ENCODE data around the gene CHRD. TPM values are rescaled to one million over a fixed set of nuclear protein-coding genes. Genes with fewer than 3 reads are reported as not detected.

The CHRD gene
- total and polyA plus RNA-seq, 9 of the 15 experiments (the other 6 are each of a cell fraction or from before 2014, with no cell fraction given) = 0.11 to 1.3 (median 0.59) TPM; not detected in 3

DNA sequence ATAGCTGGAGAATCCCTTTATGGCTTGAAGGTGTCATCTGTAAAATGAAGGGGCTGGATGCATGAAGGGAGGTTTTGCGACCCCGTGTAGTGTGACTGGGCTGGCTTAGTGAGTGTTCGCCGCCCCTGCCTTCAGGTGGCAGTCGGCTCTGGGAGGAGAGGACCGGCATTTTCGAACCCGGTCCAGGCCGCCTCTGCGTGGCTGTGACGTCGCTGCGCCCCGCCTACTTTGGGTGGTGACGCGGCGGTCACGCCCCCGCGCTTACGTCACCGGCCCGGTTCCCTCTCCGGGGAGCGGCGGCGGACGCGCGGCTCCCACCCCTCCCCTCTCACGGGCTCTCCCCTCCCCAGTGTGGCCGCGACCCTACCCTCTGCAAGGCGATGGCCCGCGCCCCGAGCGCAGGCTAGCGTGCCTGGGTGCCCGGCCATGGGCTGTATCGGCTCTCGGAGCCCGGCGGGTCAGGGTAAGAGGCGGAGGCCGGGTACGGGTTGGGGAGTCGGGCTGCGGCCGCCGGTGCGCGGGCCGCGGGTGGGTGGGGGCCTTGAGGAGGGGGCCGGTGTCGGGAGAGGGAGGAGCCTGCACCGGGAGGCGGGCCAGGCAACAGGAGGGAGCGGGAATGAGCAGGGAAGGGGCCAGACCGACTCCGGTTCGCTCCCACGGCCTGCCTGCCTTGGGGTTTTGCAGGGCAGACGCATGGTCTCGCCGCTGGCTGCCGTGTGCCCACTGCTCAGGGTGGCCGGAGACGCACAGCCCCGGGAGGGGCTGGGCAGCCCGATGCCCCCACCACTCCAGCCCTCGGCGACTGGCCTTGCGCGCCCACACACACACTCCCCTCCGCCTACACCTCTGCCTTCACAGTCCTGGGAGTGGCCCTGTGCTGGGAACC, 44.0 kb upstream of the CHRD start (continued):
- TF ChIP-seq, protein P1, sequence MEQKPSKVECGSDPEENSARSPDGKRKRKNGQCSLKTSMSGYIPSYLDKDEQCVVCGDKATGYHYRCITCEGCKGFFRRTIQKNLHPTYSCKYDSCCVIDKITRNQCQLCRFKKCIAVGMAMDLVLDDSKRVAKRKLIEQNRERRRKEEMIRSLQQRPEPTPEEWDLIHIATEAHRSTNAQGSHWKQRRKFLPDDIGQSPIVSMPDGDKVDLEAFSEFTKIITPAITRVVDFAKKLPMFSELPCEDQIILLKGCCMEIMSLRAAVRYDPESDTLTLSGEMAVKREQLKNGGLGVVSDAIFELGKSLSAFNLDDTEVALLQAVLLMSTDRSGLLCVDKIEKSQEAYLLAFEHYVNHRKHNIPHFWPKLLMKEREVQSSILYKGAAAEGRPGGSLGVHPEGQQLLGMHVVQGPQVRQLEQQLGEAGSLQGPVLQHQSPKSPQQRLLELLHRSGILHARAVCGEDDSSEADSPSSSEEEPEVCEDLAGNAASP (IDR thresholded peaks at IDR 0.05) = no peak
- TF ChIP-seq YY1 (IDR thresholded peaks at IDR 0.05; ENCODE audit: borderline replicate concordance in 1 of 3, control insufficient read depth in 1 of 3, extremely low read depth in 1 of 3, insufficient read depth in 3 of 3, insufficient read length in 1 of 3, insufficient replicate concordance in 2 of 3, low read depth in 1 of 3, low read length in 2 of 3) = peak in 1 of 3 experiments; percentile 47
- peak; percentile 76; the same call in 1 of the 2 replicates for TF ChIP-seq PHF8 (IDR thresholded peaks at IDR 0.05; ENCODE audit: borderline replicate concordance, low read length)
- peak; percentile 66; the same call in 1 of the 2 replicates for TF ChIP-seq ELF2 (CRISPR knock-in tag; IDR thresholded peaks at IDR 0.05)
- TF ChIP-seq, protein P2, sequence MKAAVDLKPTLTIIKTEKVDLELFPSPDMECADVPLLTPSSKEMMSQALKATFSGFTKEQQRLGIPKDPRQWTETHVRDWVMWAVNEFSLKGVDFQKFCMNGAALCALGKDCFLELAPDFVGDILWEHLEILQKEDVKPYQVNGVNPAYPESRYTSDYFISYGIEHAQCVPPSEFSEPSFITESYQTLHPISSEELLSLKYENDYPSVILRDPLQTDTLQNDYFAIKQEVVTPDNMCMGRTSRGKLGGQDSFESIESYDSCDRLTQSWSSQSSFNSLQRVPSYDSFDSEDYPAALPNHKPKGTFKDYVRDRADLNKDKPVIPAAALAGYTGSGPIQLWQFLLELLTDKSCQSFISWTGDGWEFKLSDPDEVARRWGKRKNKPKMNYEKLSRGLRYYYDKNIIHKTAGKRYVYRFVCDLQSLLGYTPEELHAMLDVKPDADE (conservative IDR thresholded peaks at IDR 0.05; ENCODE audit: control insufficient read depth, low read depth, low read length) = no peak; the same call in 1 of the 2 replicates
- TF ChIP-seq, protein P3, sequence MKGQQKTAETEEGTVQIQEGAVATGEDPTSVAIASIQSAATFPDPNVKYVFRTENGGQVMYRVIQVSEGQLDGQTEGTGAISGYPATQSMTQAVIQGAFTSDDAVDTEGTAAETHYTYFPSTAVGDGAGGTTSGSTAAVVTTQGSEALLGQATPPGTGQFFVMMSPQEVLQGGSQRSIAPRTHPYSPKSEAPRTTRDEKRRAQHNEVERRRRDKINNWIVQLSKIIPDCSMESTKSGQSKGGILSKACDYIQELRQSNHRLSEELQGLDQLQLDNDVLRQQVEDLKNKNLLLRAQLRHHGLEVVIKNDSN (CRISPR knock-in tag; IDR thresholded peaks at IDR 0.05) = peak; percentile 64
- no peak for TF ChIP-seq FOXJ3 (CRISPR knock-in tag; IDR thresholded peaks at IDR 0.05)
- peak; percentile 92 for TF ChIP-seq EGR1 (conservative IDR thresholded peaks at IDR 0.05)
- TF ChIP-seq REST (IDR thresholded peaks at IDR 0.05; ENCODE audit: borderline replicate concordance) = peak; percentile 52
- TF ChIP-seq REST (CRISPR knock-in tag; IDR thresholded peaks at IDR 0.05; ENCODE audit: low read depth) = 0 out of 2 replicates have a peak, but pooled peaks have one; percentile 50
- TF ChIP-seq, protein P4, sequence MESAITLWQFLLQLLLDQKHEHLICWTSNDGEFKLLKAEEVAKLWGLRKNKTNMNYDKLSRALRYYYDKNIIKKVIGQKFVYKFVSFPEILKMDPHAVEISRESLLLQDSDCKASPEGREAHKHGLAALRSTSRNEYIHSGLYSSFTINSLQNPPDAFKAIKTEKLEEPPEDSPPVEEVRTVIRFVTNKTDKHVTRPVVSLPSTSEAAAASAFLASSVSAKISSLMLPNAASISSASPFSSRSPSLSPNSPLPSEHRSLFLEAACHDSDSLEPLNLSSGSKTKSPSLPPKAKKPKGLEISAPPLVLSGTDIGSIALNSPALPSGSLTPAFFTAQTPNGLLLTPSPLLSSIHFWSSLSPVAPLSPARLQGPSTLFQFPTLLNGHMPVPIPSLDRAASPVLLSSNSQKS (CRISPR knock-in tag; IDR thresholded peaks at IDR 0.05) = no peak
- 0 out of 2 replicates have a peak, but pooled peaks have one; percentile 9 for TF ChIP-seq SOX6 (IDR thresholded peaks at IDR 0.05)
- peak; percentile 79 for TF ChIP-seq CXXC5 (CRISPR knock-in tag; IDR thresholded peaks at IDR 0.05)

Data from K562 (cell line).